HG02588 (cell line): ENCODE results near the gene BMPR1B.

Experiments used
- ATAC-seq: cut with Tn5 transposase; IDR thresholded peaks from one replicate; pipeline ENCODE4 v1.9.1; 2021; ENCODE audit warnings: mild to moderate bottlenecking, moderate library complexity; ENCODE audit not compliant: unreplicated experiment

BMPR1B gene

DNA sequence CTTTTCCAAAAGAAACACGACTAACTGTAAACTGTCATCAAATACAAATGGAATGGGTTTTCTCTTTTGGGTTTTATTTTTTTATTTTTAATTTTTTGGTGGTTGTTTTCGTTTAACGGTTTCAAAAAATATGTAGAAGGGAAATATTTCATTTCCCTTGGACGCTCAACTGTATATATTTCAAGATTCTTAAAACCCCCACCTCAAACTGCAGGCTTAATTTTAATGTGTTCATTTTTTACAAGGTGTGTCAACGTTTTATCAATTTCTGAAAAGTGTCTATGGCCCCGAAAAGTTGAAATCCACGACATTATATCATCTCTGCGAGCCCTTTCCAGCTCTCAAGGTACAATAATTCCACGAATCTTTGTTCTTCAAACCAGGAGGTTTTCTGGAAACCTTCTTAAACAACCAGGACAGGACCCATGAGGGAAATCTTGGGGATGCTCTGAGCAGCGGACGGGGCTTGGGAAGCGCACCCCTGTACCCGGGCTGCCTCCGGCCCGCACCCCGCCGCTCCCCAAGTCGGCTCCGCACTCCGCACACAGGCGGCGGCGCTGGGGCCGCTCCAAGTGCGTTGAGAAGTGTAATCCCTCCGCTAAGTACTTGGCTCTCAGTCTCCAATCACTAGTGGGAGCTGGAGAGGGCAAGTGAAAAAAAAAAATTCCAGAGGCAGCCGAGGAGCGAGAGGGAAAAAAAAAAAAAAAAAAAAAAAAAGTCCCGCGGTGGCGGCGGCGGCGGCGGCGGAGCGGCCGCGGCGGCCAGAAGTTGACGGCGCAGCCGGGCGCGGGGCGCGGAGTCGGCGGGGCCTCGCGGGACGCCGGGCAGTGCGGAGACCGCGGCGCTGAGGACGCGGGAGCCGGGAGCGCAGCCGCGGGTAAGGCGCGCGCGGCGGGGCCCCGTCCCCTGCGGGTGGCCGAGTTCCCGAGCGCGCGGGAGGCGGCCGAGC, at the start of gene BMPR1B:
Gene BMPR1B, plus strand, starts transcription at position 764 of the 949 bp plus-strand sequence. CDS start 346,470 bp downstream, outside the sequence.
- ATAC-seq, result no peak

DNA sequence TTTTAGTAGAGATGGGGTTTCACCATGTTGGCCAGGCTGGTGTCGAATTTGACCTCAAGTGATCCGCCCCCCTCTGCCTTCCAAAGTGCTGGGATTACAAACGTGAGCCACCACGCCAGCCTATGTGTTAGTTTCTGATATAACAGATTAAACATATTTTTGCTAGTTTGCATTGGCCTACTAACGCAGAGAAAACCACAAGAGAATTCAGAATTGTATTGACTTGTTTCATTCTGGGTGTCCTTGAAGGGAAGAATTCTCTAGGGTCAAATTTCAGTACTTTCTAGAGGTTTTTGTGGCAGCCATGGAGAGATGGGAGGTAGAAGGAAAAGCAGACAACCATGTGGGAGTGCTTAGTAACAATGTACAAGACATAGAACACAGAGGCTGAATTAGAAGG, 46.1 kb upstream of the BMPR1B start:
- no peak for ATAC-seq

DNA sequence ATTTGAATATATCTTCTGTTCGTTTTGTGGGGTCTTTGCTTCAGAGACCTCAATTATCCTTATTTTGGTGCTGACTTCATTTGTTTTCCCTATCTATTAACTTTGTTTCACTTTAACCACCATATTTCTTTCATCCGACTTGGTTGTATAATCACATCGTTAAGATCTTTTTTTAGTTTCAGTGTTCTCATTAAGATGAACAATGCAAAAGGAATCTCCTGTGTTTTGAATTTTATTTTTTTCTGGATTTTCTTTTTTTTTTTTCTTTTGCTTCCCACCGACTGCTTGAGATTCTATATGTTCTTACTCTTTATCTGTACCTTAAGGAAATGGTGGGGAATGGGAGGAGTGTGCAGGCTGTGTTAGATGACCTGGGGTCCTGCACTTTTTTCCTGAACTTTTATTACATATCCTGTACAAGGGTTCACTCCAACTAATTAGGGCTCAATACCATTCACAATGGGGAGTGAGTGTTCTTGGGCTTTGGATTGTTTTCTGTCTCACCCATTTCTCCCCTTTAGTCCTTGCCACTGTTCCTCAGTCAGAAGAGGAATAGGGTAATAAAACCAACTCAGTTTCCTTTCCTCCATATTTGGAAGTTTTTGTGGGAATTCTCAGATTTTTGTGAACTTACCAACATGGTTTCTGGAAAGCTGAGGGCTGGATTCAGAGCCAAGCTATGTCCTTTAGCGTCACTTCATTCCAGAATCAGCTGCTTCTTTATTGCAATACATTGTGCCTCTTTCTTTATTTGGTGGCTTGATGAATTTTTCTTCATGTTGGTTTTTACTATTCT, 43.2 kb upstream of the BMPR1B start:
- ATAC-seq, result no peak

DNA sequence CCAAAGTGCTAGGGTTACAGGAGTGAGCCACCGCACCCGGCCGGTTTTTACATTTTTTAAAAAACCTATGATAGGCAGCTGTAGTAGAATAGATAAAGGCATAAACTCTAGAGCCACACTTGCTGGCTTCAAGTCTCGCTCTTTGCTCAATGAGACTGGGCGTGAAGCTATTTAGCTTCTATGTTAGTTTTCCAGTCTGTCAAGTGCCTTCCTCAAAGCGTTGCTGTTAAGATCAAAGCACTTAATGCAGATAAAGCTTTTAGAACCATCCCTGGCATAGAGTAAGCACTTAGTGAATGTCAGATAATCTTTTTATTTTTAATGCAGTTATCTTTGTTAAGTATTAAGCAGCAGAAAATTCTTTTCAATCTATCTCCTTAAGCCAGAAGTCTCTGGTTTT, 42.0 kb upstream of the BMPR1B start:
- no peak for ATAC-seq

DNA sequence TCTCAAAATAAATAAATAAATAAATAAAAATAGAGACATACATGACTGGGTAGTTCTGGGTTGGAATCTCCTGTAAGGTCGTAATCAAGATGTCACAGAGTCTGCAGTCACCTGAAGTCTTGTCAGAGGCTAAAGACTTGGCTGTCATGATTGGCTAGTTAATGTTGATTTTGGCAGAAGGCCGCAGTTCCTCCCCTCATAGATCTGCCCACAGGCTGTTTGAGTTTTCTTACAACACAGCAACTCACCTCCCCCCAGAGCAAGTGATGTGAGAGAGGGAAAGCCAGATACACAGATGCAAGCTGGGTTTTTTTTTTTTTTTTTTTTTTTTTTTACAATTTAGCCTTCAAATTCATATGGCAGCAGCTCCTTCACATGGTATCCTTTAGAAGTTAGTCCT, 36.4 kb upstream of the BMPR1B start:
- ATAC-seq, result no peak

DNA sequence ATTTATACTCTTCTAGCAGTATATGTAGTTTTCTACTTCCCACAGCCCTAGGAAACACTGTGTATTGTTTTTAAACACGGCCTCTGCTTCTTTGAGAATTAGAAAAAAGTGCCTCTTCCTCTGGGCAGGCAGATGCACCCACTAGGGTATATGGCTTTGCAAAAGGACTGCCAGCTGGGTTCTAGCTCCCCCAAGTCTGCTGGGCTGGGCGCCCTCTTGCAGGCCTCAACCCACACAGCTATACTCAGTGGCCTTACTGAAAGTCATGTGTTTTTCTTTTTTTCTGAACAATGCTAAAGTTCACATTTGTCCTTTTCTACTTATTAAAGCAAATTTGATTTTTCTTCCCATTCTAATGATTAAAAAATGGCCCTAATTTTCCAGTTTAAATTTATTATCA, 35.5 kb upstream of the BMPR1B start:
- ATAC-seq, result no peak

DNA sequence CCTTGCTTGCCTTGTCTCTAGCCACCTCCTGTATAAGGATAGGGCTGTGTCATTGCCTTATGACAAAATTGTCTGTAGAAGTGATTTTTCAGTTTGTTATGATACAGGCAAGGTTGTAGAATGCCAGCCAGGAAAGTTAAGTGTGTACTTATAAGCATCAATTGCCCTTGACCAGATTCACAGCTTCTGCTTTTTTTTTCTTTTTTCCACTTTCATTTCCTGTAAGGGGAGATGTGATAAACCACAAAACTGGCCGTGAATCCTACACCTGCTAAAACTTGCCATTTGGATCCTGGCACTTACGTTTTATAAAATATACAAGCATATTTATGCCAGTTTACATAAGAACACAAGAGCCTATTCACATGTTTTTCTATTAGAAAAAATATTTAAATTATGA, 35.0 kb upstream of the BMPR1B start:
- ATAC-seq, result no peak

DNA sequence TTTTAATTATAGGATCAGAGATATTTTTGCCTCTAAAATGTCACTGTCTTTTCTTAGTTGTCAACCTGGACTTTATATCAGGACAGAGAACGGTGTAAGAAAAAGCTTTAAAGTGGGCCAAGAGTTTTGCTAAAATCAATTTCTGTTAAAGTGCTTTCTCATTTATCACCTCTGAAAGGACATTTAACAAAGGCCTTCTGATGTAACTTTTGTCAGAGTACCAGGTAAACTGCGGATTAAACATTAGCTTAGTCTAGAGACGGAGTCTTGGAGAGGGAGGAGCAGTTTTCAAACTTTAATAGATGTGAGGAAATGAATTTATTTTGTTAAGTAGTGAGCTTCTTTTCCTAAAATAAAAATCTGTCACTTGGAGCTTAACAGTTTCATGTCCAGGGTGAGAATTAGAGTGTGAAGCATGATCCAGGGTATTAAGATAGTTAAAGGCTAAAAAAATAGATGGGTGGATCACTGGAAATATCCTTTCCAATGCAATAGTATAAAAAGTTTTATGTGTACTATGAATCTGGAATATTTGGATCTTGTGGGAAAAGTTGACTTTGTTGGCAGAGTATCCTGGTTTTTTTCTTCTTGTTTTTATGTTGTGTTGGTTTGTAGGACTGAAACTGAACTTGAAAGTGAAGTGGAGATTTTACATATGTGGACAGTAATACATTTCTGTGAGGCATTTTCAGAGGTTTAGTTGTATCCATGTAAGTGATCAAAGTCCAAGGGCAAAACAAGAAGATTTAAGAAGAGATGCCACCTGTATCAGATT, 33.6 kb upstream of the BMPR1B start:
- ATAC-seq, result no peak

DNA sequence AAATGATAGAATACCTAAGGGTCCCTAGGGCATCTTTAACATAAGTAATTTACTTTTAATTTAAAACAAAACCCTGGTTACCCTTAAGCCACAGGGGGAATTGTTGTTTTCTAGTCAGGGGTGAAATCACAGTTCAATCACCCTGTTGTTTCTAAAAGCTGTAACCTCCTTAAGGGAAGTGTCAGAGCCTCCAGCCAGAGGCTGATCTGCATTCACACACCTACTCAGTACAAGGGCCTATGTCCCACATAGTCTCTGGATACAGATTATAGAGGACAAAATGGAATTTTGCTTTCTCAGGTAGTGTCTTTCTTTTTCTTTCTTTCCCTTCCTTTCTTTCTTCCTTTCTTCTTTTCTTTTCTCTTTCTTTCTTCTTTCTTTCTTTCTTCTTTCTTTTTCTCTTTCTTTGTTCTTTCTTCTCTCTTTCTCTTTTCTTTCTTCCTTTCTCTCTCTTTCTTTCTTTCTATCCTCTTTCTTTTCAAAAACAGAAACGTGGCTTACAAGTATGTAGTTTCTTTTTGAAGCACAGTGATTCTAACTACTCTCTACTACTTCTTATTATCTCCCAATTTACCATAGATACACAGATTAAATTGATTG, 31.1 kb upstream of the BMPR1B start:
- no peak for ATAC-seq

DNA sequence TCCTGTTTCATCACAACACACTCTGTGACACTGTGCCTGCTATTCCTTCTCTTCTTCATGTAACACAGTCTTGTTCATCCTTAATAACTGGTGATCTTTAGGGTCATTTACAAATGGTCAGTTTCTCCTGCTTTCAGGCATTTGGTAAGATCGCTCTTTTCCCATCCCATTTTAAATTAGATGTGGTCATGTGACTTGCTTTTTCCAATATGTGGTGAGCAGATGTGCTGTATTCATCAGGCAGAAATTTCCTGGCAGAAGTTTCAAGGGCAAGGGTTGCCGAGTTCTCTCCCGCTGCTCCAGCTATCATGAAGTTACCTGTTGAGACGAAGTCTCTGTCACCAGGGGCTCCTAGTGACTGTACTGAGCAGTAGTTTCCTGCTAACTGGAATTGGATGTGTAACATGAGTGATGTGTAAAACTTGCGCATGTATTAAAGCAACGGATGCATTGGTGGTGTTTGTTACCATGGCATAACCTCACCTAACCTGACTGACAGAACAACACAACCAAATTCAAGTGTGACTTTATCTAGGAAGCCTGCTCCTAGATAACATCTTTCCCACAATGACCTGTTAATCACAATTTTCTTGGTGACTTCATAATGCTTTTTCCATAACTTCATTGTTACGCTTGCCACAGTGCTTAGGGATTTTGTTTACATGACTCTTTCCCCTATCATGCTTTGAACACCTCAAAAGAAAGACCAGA, 29.5 kb upstream of the BMPR1B start:
- no peak for ATAC-seq

DNA sequence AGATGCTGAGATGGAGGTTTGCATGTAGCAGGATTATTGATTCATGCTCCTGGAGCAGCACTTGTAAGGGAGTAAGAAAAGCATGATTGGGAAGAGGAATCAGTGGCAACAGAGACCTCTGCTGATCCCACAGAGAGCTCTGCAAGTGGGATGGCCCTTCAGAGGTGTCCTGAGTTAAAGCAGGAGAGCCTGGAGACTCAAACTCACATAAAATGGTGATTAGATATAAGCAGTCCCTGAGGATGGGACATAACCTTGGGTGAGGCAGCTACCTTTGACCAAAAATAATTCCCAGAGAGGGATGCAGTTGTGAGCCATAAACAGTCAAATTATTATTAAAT, 25.4 kb upstream of the BMPR1B start:
- no peak for ATAC-seq

DNA sequence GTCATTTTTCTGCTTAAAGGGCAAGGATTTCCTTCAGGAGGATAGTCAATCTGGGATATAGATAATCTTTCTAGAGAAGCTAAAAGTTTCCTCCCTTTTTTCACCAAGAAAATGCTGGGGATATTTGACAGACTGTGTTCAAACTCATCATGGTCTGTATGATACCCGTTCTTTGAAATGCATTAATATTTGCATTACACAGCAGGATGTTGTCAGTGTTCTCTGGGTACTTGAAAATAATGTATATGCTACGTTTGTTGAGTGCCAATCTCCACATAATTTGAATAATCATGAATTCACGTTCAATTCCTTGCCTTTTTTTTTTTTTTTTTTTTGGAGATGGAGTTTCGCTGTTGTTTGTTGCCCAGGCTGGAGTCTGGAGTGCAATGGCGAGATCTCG, 18.0 kb upstream of the BMPR1B start:
- ATAC-seq, result no peak

DNA sequence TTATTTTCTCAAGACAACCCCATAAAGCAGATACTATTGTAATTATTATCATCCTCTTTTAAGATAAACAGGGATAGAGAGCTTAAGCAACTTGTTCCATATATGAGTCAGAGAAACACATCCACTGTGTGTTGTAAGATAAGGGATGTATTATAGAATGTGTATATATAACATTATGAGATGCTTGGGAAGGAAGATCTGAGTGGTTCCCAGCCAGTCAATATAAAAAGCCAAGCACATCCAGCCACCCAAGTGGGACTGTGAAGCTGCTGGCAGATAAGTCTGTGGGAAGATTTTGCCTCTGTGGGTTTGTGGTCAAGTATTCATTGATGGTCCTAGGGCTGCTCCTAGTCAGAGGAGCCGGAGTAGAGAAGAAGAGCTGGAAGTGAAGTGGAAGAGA, 16.5 kb upstream of the BMPR1B start:
- ATAC-seq, result no peak

DNA sequence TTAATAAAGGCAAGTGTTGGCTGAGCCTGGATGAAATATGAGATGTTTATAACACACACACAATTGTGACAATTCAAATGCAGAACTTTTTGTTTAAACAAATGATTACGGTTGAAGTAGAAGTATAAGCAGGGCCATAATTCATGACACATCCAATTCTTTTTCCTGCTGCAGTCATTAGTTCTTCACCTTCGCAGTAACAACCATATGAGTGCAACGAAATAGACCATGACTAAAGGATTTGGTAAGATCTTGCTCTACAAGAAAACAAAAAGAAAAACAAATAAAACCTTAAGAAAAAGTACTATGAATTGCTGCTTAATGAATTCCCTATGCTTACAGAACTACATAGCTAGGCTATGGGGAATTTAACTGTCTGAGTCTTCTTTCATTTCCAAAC, 13.9 kb upstream of the BMPR1B start:
- no peak for ATAC-seq

DNA sequence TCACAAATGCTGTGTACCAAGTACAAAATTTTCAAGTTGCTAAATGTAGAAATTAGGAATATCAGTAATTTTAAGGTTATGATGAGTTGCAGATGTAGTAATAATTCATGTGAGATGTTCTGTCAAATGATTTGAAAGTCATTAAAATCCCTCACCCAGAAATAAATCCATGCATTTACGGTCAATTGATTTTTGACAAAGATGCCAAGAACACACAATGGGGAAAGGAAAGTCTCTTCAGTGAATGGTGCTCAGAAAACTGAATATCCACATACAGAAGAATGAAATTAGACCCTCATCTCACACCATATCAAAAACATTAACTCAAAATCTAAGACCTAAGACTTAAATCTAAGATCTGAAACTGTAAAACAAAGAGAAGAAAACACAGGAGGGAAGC, 12.9 kb upstream of the BMPR1B start:
- ATAC-seq, result no peak

DNA sequence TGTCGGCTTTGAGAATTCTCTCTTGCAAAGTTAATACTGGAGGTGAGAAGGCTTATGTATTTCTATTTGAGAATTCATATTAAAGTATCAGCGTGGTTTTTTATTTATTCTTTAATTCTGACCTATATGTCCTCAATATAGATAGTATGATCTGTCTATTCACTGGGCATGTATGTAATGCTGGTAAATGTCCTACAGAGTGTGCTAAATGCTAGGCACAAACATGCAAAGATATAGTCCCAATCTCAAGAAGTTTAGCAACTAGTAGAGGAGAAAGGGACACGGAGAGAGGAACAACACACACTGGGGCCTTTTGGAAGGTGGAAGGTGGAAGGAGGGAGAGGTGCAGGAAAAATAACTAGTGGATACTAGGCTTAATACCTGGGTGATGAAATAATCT, 11.0 kb upstream of the BMPR1B start:
- ATAC-seq, result no peak

DNA sequence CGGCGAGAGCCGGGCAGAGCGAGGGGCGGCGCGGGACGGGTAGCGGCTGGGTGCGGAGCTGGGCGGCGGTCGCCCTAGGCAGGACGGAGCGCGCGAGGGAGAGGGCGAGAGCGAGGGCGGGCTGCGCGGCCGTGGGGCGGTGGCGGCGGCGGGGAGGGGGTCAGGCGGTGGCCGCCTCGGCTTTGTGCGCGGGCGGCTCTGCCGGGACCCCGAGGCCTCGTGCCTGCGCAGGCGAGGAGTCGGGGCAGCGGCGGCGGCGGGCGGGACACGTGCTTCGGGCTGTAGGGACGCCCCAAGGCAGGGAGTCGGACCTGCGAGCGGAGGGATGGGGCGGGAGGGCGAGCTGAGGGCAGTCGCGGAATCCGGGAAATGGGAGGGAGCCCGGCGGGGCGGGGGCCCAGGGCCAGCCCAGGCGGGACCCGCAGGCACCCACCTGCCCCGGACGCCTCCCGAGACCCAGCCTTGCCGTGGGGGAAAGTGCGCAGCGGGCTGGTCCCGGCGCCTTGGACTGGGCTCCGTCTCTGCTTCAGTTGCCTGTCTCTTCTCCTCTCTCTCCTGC, 465 bp downstream of the BMPR1B start:
- no peak for ATAC-seq

DNA sequence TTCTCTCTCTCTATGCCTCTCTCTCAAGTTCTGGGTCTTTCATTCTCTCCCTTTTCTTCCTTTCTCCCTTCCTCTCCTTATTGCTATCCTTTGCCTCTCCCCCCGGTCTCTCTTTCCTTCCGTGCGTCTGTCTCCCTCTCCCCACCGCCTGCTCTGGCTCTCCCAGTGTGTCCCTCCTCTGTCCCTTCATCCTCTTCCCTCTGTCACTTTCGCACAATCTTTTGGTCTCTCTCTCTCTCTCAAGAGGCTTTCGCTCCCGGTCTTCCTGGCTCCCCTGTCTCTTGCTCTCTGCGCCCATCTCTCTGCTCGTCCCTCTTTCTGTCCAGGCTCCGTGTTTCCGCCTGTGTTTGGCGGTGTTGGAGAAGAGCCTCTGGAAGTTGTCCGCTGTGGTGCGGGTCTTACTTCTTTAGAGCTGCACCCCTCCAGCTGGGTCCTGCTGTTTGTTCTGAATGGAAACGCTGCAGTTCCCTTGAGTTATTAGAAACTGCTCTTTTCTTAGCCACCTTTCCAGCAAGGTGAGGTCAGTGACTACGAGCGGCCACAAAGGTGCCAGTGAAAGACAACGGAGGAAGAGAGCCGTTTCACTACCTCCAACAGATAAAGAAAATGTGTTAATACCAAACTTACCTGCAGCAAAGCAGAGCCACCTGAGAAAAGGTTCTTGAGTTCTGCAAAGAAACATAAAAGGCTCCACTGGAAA, 1.1 kb downstream of the BMPR1B start:
- ATAC-seq, result no peak

DNA sequence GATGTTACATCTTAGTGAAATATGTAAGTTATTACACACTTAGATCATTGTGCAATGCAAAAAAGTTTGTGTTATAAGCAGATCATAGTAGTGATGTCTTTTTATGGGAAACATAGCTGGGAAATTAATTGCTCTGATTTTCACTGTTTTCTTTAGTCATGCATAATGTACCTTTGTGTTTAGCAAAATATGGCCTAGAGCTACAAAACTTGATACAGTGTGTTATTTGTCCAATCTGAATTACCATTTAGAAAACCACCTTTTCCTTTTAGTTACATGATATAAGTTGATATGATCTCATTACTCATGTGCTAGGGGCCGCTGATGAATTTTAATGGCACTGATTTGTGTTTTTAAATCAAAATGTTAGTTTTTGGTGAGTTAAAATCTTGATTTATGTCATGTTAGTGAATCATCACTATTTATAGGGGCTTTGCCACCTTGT, 2.0 kb downstream of the BMPR1B start:
- no peak for ATAC-seq
